SK-N-MC (cell line): ENCODE measurements around the gene KMT2C.

ENCODE experiments used
- EZH2 ChIP-seq: fragments of 200-600 bp; sonication (generic); IDR thresholded peaks from one replicate; pipeline ENCODE4 v1.6.1; 2017; ENCODE audit warnings: antibody characterized with exemption
- POLR2AphosphoS5 ChIP-seq: IDR thresholded peaks from 2 replicates; pipeline ENCODE4 v1.6.1; 2012; ENCODE audit warnings: mild to moderate bottlenecking, low read depth, low read length, borderline replicate concordance

- TF ChIP-seq EZH2, result no peak
- TF ChIP-seq POLR2AphosphoS5, result no peak
These were observed 313.3 kb downstream of the KMT2C start for GRCh38 chr7:152122540-152122939.
